GM12801 (cell line): ENCODE results near the gene FOS.

Experiments
- CTCF ChIP-seq: IDR thresholded peaks from one replicate; pipeline ENCODE4 v1.5.1; 2011; ENCODE audit warnings: control low read depth; ENCODE audit not compliant: insufficient read length; ENCODE audit errors: extremely low read depth

FOS gene

GRCh38 chr14:75247286-75247922 is 31.2 kb upstream of the FOS start:
- no peak for TF ChIP-seq CTCF

GRCh38 chr14:75247939-75248338 is 30.7 kb upstream of the FOS start:
- no peak for TF ChIP-seq CTCF

- no peak for TF ChIP-seq CTCF
Observed at GRCh38 chr14:75249251-75249957, 29.2 kb upstream of the FOS start.

- TF ChIP-seq CTCF: no peak
Observed at GRCh38 chr14:75249958-75250336, 28.7 kb upstream of the FOS start.

GRCh38 chr14:75250800-75251199 is 27.8 kb upstream of the FOS start:
- TF ChIP-seq CTCF: no peak

GRCh38 chr14:75252254-75252837 is 26.3 kb upstream of the FOS start:
- TF ChIP-seq CTCF: no peak

GRCh38 chr14:75254381-75254822 is 24.2 kb upstream of the FOS start:
- no peak for TF ChIP-seq CTCF
